Stimulated activated CD4-positive, alpha-beta T cell treated with anti-CD3 and anti-CD28 coated beads, Interleukin-4, amount 100 ng/mL, for 48 hours (primary cell): ENCODE measurements around the gene GNGT1.
A peak's percentile ranks its signal among the peaks of the same experiment; 100 is the strongest.

ENCODE experiments used
- DNase-seq, 2 donors: peaks; one replicate each; pipeline ENCODE4 v3.0.0-alpha.2; 2020; ENCODE audit warnings: low read depth in 2 of 2

The GNGT1 gene

GRCh38 chr7:93906267-93906666, at the start of gene GNGT1:
TSS of gene GNGT1 (plus strand) at chr7:93906567. CDS start at chr7:93906747, 180 bp downstream.
- no peak for DNase-seq

- no peak for DNase-seq
Observed at GRCh38 chr7:93858857-93859256, 47.5 kb upstream of the GNGT1 start.

GRCh38 chr7:93860261-93860660, 46.1 kb upstream of the GNGT1 start:
- no peak for DNase-seq

GRCh38 chr7:93861325-93861949, 44.9 kb upstream of the GNGT1 start:
- no peak for DNase-seq

GRCh38 chr7:93862651-93863050, 43.7 kb upstream of the GNGT1 start:
- DNase-seq: no peak

- no peak for DNase-seq
Observed at GRCh38 chr7:93866886-93867285, 39.5 kb upstream of the GNGT1 start.

- DNase-seq: no peak
Observed at GRCh38 chr7:93873998-93874574, 32.3 kb upstream of the GNGT1 start.

- no peak for DNase-seq
Observed at GRCh38 chr7:93877742-93878141, 28.6 kb upstream of the GNGT1 start.

GRCh38 chr7:93879356-93879755, 27.0 kb upstream of the GNGT1 start:
- DNase-seq: no peak

- no peak for DNase-seq
Observed at GRCh38 chr7:93882468-93882867, 23.9 kb upstream of the GNGT1 start.

GRCh38 chr7:93883078-93883916, 23.1 kb upstream of the GNGT1 start:
- DNase-seq: no peak

GRCh38 chr7:93883917-93884345, 22.4 kb upstream of the GNGT1 start:
- no peak for DNase-seq

GRCh38 chr7:93884541-93884940, 21.8 kb upstream of the GNGT1 start:
- no peak for DNase-seq

- DNase-seq: no peak
Observed at GRCh38 chr7:93889261-93889660, 17.1 kb upstream of the GNGT1 start.

GRCh38 chr7:93890041-93890463, 16.3 kb upstream of the GNGT1 start:
- DNase-seq: no peak

- DNase-seq: peak in 1 of 2 donors; percentile 12
Observed at GRCh38 chr7:93890464-93891068, 15.8 kb upstream of the GNGT1 start, which contains the start of gene TFPI2. TSS of gene TFPI2 (minus strand) at chr7:93890753. CDS start at chr7:93890678, 75 bp downstream.

GRCh38 chr7:93894426-93894825, 11.9 kb upstream of the GNGT1 start:
- no peak for DNase-seq

- DNase-seq: no peak
Observed at GRCh38 chr7:93894966-93895640, 11.3 kb upstream of the GNGT1 start.

- DNase-seq: no peak
Observed at GRCh38 chr7:93895859-93896600, 10.3 kb upstream of the GNGT1 start.

GRCh38 chr7:93897680-93898079, 8.7 kb upstream of the GNGT1 start:
- DNase-seq: no peak
